ENCODE data around the gene ZDHHC24. TPM values are rescaled to one million over a fixed set of nuclear protein-coding genes. Genes with fewer than 3 reads are reported as not detected.

The ZDHHC24 gene
- total RNA-seq, 2 experiments from 2014 or later: 11.9 to 35.1 TPM

- H3K27ac ChIP-seq (ENCODE audit: low read depth, low read length, poor library complexity, severe bottlenecking): peak overlapping the region; percentile 47
- no peak overlapping the region for H2AFZ ChIP-seq (ENCODE audit: low read length)
- peak overlapping the region; percentile 89 for H3K4me3 ChIP-seq (ENCODE audit: low read depth, low read length, poor library complexity, severe bottlenecking)
- POLR2A ChIA-PET: no interaction called here
- no peaks in the 10 kb centered on the region for H3K9me2 ChIP-seq (ENCODE audit: insufficient read depth, low read length)
- CTCF ChIA-PET (ENCODE audit: unreplicated experiment): interaction anchor here (0.5 to 1.4 kb wide), 2 partner anchors 40 to 70 kb away, joined by 3 read pairs; partner anchors contain the start of gene MRPL11
- peaks cover 14% of the 10 kb centered on the region for H3K36me3 ChIP-seq (ENCODE audit: insufficient read depth, low read length)
- DNase-seq (ENCODE audit: low spot score): peak; percentile 71
- peak overlapping the region; percentile 97 for H3K4me2 ChIP-seq (ENCODE audit: low read length)
- BruUV-seq (replicated peaks): no TSS peak
- intact Hi-C loops (cut with micrococcal nuclease; ENCODE audit: unreplicated experiment): loop anchor here (1.0 kb wide), 2 partner anchors 40 to 71 kb away; no protein-coding TSS in a partner anchor
- peaks cover 5% of the 10 kb centered on the region; the same call in 1 of the 2 replicates for H3K79me2 ChIP-seq (ENCODE audit: insufficient read depth, low read depth, low read length)
- peaks cover 11% of the 10 kb centered on the region for H3K4me1 ChIP-seq (ENCODE audit: insufficient read depth, low read length, poor library complexity, severe bottlenecking)
- TF ChIP-seq EZH2phosphoT487 (IDR thresholded peaks at IDR 0.05; ENCODE audit: borderline replicate concordance, low read depth, low read length) (no peak), CTCF (conservative IDR thresholded peaks at IDR 0.05; ENCODE audit: low read length) (peak; percentile 99)
- no peaks in the 10 kb centered on the region for H3K9me3 ChIP-seq (ENCODE audit: low read length)
- no peaks in the 10 kb centered on the region for H4K20me1 ChIP-seq (ENCODE audit: insufficient read depth, low read length)
Measured at GRCh38 chr11:66478729-66479393, 67.0 kb downstream of the ZDHHC24 start.

- H3K79me2 ChIP-seq (ENCODE audit: insufficient read depth, low read depth, low read length): peaks cover 5% of the 10 kb centered on the region; the same call in 1 of the 2 replicates
Measured at GRCh38 chr11:66477263-66478201, 68.3 kb downstream of the ZDHHC24 start.

More at GRCh38 chr11:66477263-66478201, 68.3 kb downstream of the ZDHHC24 start:
- H3K36me3 ChIP-seq (ENCODE audit: insufficient read depth, low read length): peaks cover 3% of the 10 kb centered on the region
- no peak for DNase-seq (ENCODE audit: low spot score)
- no peaks in the 10 kb centered on the region for H4K20me1 ChIP-seq (ENCODE audit: insufficient read depth, low read length)
- CTCF ChIA-PET (ENCODE audit: unreplicated experiment): interaction anchor here (1.4 kb wide), 1 partner anchor 39 kb away, joined by 3 read pairs; the partner anchor contains the start of gene MRPL11
- H3K27ac ChIP-seq (ENCODE audit: low read depth, low read length, poor library complexity, severe bottlenecking): no peak overlapping the region
- no TSS peak for BruUV-seq (replicated peaks)
- POLR2A ChIA-PET: no interaction called here
- H2AFZ ChIP-seq (ENCODE audit: low read length): no peak overlapping the region
- H3K4me1 ChIP-seq (ENCODE audit: insufficient read depth, low read length, poor library complexity, severe bottlenecking): peaks cover 11% of the 10 kb centered on the region
- intact Hi-C loops (cut with micrococcal nuclease; ENCODE audit: unreplicated experiment): no loop called here
- no peaks in the 10 kb centered on the region for H3K9me2 ChIP-seq (ENCODE audit: insufficient read depth, low read length)
- no peak overlapping the region for H3K4me3 ChIP-seq (ENCODE audit: low read depth, low read length, poor library complexity, severe bottlenecking)
- H3K9me3 ChIP-seq (ENCODE audit: low read length): no peaks in the 10 kb centered on the region
- H3K4me2 ChIP-seq (ENCODE audit: low read length): no peak overlapping the region
- TF ChIP-seq CTCF (conservative IDR thresholded peaks at IDR 0.05; ENCODE audit: low read length) (no peak), EZH2phosphoT487 (IDR thresholded peaks at IDR 0.05; ENCODE audit: borderline replicate concordance, low read depth, low read length) (no peak)

Data from OCI-LY7 (cell line).